ENCODE results near the gene TCEAL7. TPM values are rescaled to one million over a fixed set of nuclear protein-coding genes. Genes with fewer than 3 reads are reported as not detected.

TCEAL7 gene
- total and polyA plus RNA-seq, 2 of the 13 experiments (the other 11 are each of a cell fraction or from before 2014, with no cell fraction given): not detected

DNA sequence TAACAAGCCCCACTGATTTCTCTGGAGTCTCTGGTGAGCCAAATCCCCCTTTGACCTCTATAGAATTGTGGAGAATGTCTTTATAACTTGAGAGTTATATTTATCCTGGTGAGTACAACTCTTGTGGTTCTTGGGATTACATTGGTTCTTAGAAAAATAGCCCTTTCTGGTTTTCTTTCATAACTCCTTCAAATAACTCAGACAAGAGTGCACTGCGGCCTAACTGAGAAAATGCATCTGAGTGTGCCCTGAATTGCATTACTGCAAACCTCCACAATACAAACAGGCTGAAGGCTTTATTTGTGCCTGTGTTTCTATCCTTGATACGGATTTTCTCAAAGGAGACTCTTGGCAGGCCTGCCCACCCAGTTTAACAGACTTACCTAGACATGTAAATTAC lies 49.0 kb downstream of the TCEAL7 start:
- no peaks in the 10 kb centered on the region for H4K20me1 ChIP-seq (ENCODE audit: insufficient read depth, low read length)
- no peak overlapping the region for H3K4me2 ChIP-seq (ENCODE audit: low read depth, low read length)
- BruUV-seq (replicated peaks): no TSS peak
- in situ Hi-C loops (cut with HindIII; ENCODE audit: extremely low pct_ligation_motif_present, low pct_unique_long_range_greater_than_20kb): no loop called here
- no peak overlapping the region for H3K27ac ChIP-seq (ENCODE audit: extremely low read length, insufficient read depth, low read length)
- H3K4me1 ChIP-seq (ENCODE audit: insufficient read depth, low read length): 0 out of 2 replicates have a peak, but pooled peaks cover 6% of the 10 kb centered on the region
- H3K9me3 ChIP-seq (ENCODE audit: low read length): no peaks in the 10 kb centered on the region
- H3K79me2 ChIP-seq (ENCODE audit: insufficient read depth, low read length): no peaks in the 10 kb centered on the region
- H3K27me3 ChIP-seq (ENCODE audit: control insufficient read depth in 1 of 2, insufficient read depth in 2 of 2, low read length in 2 of 2): no peaks in the 10 kb centered on the region
- POLR2A ChIA-PET: no interaction called here
- H2AFZ ChIP-seq (ENCODE audit: low read length): no peak overlapping the region
- no peak for FAIRE-seq
- DNase-seq (ENCODE audit: low spot score): no peak
- intact Hi-C loops (cut with micrococcal nuclease; ENCODE audit: unreplicated experiment): no loop called here
- 88% methylated on average over 2 of the region's 2 CpGs for WGBS (ENCODE audit: low lambda C conversion rate)
- ATAC-seq: no peak
- no peaks in the 10 kb centered on the region for H3K36me3 ChIP-seq (replicated peaks in 1 of 2; ENCODE audit: control insufficient read depth in 1 of 2, insufficient read depth in 2 of 2, low read length in 2 of 2)
- CTCF ChIA-PET (ENCODE audit: low intra/inter-chr PET ratio, low total read pairs): no interaction called here
- H3K9ac ChIP-seq (ENCODE audit: insufficient read depth, low read depth, low read length): no peak overlapping the region
- no peak overlapping the region for H3K4me3 ChIP-seq (replicated peaks in 1 of 3; ENCODE audit: insufficient read depth in 1 of 3, low read depth in 2 of 3, low read length in 3 of 3)
- TF ChIP-seq ZBTB3 (CRISPR knock-in tag; IDR thresholded peaks at IDR 0.05; ENCODE audit: borderline replicate concordance, low read depth) (no peak), KMT2B (CRISPR knock-in tag; IDR thresholded peaks at IDR 0.05) (no peak), ZFP41 (CRISPR knock-in tag; IDR thresholded peaks at IDR 0.05; ENCODE audit: borderline replicate concordance) (no peak), ZBTB39 (CRISPR knock-in tag; IDR thresholded peaks at IDR 0.05) (no peak), IKZF4 (CRISPR knock-in tag; IDR thresholded peaks at IDR 0.05; ENCODE audit: borderline replicate concordance, low read depth, not compliant biosample characterization) (no peak), ZNF577 (CRISPR knock-in tag; IDR thresholded peaks at IDR 0.05; ENCODE audit: borderline replicate concordance, low read depth) (no peak), PPARG (CRISPR knock-in tag; conservative IDR thresholded peaks at IDR 0.05) (no peak), ZNF770 (CRISPR knock-in tag; IDR thresholded peaks at IDR 0.05) (no peak), DR1 (CRISPR knock-in tag; IDR thresholded peaks at IDR 0.05) (no peak), SMAD1 (CRISPR knock-in tag; IDR thresholded peaks at IDR 0.05; ENCODE audit: borderline replicate concordance, low read depth) (no peak), KDM6A (CRISPR knock-in tag; IDR thresholded peaks at IDR 0.05; ENCODE audit: low read depth) (no peak), IRF2 (CRISPR knock-in tag; IDR thresholded peaks at IDR 0.05) (no peak), HNRNPUL1 (IDR thresholded peaks at IDR 0.05; ENCODE audit: low read depth, low read length) (no peak)
- TF ChIP-seq, protein P1, sequence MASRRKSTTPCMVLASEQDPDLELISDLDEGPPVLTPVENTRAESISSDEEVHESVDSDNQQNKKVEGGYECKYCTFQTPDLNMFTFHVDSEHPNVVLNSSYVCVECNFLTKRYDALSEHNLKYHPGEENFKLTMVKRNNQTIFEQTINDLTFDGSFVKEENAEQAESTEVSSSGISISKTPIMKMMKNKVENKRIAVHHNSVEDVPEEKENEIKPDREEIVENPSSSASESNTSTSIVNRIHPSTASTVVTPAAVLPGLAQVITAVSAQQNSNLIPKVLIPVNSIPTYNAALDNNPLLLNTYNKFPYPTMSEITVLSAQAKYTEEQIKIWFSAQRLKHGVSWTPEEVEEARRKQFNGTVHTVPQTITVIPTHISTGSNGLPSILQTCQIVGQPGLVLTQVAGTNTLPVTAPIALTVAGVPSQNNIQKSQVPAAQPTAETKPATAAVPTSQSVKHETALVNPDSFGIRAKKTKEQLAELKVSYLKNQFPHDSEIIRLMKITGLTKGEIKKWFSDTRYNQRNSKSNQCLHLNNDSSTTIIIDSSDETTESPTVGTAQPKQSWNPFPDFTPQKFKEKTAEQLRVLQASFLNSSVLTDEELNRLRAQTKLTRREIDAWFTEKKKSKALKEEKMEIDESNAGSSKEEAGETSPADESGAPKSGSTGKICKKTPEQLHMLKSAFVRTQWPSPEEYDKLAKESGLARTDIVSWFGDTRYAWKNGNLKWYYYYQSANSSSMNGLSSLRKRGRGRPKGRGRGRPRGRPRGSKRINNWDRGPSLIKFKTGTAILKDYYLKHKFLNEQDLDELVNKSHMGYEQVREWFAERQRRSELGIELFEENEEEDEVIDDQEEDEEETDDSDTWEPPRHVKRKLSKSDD (CRISPR knock-in tag; IDR thresholded peaks at IDR 0.05; ENCODE audit: low read depth): no peak
- TF ChIP-seq, protein P2, sequence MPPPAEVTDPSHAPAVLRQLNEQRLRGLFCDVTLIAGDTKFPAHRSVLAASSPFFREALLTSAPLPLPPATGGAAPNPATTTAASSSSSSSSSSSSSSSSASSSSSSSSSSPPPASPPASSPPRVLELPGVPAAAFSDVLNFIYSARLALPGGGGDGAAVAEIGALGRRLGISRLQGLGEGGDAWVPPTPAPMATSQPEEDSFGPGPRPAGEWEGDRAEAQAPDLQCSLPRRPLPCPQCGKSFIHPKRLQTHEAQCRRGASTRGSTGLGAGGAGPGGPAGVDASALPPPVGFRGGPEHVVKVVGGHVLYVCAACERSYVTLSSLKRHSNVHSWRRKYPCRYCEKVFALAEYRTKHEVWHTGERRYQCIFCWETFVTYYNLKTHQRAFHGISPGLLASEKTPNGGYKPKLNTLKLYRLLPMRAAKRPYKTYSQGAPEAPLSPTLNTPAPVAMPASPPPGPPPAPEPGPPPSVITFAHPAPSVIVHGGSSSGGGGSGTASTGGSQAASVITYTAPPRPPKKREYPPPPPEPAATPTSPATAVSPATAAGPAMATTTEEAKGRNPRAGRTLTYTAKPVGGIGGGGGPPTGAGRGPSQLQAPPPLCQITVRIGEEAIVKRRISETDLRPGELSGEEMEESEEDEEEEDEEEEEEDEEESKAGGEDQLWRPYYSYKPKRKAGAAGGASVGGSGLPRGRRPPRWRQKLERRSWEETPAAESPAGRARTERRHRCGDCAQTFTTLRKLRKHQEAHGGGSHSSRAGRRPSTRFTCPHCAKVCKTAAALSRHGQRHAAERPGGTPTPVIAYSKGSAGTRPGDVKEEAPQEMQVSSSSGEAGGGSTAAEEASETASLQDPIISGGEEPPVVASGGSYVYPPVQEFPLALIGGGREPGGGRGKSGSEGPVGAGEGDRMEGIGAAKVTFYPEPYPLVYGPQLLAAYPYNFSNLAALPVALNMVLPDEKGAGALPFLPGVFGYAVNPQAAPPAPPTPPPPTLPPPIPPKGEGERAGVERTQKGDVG (CRISPR knock-in tag; IDR thresholded peaks at IDR 0.05; ENCODE audit: borderline replicate concordance): no peak

Measured in HepG2 (cell line).